HG02943 (cell line): Measurements from ENCODE around the gene BDNF.
"Not testable (repeated sequence)": the region's sequence is repeated elsewhere in the genome, so short reads cannot be mapped to it uniquely, and the experiment has no call there.

ENCODE experiments used
- ATAC-seq: cut with Tn5 transposase; IDR thresholded peaks from one replicate; pipeline ENCODE4 v1.9.1; 2021; ENCODE audit warnings: mild to moderate bottlenecking, low read depth, moderate library complexity; ENCODE audit not compliant: unreplicated experiment

The BDNF gene

GRCh38 chr11:27629023-27629422 lies 71.2 kb downstream of the BDNF start:
- ATAC-seq = not testable (repeated sequence)

- no peak for ATAC-seq
These were observed 72.3 kb downstream of the BDNF start for GRCh38 chr11:27627979-27628378.

GRCh38 chr11:27626938-27627586 lies 73.2 kb downstream of the BDNF start:
- ATAC-seq = no peak

- no peak for ATAC-seq
These were observed 73.9 kb downstream of the BDNF start for GRCh38 chr11:27626269-27626937.

- no peak for ATAC-seq
These were observed 74.8 kb downstream of the BDNF start for GRCh38 chr11:27625347-27625912.

- ATAC-seq = no peak
These were observed 76.2 kb downstream of the BDNF start for GRCh38 chr11:27623945-27624523.

- no peak for ATAC-seq
These were observed 77.5 kb downstream of the BDNF start for GRCh38 chr11:27622541-27623300.

- ATAC-seq = no peak
These were observed 78.7 kb downstream of the BDNF start for GRCh38 chr11:27621405-27622161.

GRCh38 chr11:27619763-27620335 lies 80.4 kb downstream of the BDNF start:
- no peak for ATAC-seq

GRCh38 chr11:27619039-27619574 lies 81.1 kb downstream of the BDNF start:
- ATAC-seq = no peak

GRCh38 chr11:27618281-27618915 lies 81.9 kb downstream of the BDNF start:
- ATAC-seq = no peak

GRCh38 chr11:27616711-27617110 lies 83.5 kb downstream of the BDNF start:
- ATAC-seq = no peak

GRCh38 chr11:27615833-27616232 lies 84.4 kb downstream of the BDNF start:
- no peak for ATAC-seq

GRCh38 chr11:27614092-27614491 lies 86.2 kb downstream of the BDNF start:
- no peak for ATAC-seq

- ATAC-seq = no peak
These were observed 87.0 kb downstream of the BDNF start for GRCh38 chr11:27612932-27613880.

- no peak for ATAC-seq
These were observed 88.3 kb downstream of the BDNF start for GRCh38 chr11:27611947-27612455.

- no peak for ATAC-seq
These were observed 88.9 kb downstream of the BDNF start for GRCh38 chr11:27611390-27611789.

- no peak for ATAC-seq
These were observed 89.3 kb downstream of the BDNF start for GRCh38 chr11:27610946-27611345.
